HPDE6-E6E7 (cell line): ENCODE results near the gene PAX4.
A peak's percentile ranks its signal among the peaks of the same experiment; 100 is the strongest.

Experiments
- DNase-seq: peaks from one replicate; pipeline ENCODE4 v3.0.0; 2011; ENCODE audit warnings: missing footprints; ENCODE audit errors: extremely low spot score

Gene PAX4, protein sequence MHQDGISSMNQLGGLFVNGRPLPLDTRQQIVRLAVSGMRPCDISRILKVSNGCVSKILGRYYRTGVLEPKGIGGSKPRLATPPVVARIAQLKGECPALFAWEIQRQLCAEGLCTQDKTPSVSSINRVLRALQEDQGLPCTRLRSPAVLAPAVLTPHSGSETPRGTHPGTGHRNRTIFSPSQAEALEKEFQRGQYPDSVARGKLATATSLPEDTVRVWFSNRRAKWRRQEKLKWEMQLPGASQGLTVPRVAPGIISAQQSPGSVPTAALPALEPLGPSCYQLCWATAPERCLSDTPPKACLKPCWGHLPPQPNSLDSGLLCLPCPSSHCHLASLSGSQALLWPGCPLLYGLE

DNA sequence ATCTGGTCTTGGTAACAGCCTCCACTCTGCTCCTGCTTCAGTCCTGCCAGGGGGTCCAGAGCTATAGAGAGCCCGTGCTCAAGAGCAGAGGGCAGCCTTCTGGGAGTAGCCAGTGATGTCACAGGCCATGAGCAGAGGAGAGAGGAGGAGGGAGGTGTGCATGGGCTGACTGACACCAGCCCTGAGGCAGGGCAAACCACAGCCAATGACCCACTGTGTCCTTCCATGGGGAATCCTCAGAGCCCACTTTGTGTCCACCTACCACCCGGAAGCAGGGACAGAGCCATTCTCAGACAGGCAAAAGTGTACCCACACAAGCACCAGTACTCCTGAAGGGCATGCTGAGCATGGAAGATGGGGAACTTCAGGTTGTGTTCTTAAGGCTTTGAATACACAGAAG is at the start of gene PAX4:
TSS of gene PAX4 (minus strand) at position 101 of the 400 bp plus-strand sequence. CDS start 2,214 bp downstream, outside the sequence.
- no peak for DNase-seq

DNA sequence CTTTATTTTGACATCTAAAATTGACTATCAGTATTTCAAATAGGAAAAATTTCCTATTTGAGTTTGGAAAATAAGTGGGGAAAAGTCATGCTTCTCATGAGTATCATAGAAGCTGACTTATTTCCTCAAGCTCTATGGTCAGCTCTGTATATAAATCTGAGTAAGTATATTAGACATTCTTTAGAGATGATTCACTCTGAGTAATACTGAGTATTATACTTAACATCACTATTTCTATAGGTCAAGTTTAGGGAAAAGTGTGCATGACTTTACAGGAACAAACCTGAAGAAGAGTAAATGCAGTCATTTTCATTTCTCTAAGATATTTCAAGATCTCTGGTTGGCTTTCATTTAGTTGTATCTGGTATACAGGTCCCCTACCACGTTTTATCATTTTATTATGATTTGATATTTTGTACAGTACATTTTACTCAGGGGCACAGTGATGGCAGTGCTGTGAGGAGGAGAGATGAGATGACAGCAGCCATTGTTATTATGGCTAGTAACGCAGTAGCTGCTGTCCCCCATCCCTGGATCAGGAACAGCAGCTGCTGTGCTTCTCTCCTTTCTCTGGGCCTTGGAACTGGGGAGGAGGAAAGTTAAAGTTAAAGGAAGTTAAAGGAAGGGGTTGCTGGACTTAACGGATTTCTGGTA is 49.2 kb upstream of the PAX4 start:
- peak; percentile 63 for DNase-seq

DNA sequence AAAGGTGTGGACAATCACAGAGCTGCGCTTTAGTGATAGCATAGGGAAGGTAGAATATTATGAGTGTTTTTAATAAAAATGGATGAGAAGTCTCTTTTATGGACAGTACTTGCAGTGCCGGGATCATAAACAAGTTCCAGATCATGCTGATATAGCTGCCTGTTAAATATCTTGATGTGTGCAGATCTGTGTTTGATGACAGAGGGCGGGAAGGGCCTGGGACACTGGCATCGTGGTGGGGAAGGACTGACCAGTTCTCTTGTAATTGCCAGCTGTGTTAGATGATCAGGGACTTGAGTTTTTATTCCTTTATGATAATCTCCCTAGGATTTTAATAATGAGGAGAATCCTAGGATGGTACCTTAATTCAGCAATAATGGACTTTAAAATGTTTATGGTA is 48.7 kb upstream of the PAX4 start:
- DNase-seq = no peak

DNA sequence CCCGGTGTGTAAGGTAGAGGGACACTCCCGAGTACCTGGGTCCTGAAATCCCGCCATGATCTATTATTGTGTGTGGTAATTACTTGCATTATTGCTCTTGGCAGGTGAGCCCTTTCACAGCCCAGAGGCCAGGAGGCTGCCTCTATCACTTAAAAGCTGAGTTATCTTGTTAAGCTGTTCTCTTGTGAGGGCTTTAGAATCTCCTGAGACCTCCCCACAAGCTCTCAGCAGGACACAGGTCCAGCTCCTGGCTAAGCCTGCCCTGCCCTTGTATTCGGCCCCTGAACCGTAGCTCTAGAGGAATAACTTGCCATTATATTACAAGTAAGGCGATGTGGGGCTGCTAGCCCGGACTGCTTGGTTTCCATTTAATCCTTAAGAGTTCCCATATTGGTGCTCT is 48.0 kb upstream of the PAX4 start:
- no peak for DNase-seq

DNA sequence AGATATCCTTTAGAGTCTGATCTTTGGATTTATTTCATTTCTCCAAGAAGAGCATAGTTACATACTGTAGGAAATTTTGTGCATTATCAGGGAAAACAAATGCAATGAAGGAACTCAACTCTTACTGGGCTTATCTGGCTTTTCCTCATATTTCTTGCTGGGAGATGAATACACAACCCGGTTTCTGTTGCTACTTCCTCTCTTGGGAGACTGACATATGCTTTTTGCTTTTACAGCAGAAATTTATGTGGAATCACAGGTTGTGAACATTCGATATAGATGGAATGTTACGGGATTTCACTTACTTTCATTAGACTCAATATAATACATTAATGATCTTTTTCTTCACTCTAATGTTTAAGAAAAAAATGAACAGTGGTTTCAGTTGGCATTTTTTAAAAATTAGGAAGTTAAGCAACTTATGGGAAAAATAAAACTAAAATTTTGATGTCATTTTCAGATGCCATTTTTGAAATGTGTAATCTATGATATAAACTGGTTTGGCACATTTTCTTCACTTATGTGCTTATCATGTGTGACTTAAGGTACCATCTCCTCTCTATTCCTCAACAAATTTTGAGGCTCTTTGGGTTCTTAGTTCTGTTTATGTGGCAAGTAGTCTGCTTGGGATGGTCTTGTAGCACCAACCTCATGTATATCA is 41.2 kb upstream of the PAX4 start:
- no peak for DNase-seq

DNA sequence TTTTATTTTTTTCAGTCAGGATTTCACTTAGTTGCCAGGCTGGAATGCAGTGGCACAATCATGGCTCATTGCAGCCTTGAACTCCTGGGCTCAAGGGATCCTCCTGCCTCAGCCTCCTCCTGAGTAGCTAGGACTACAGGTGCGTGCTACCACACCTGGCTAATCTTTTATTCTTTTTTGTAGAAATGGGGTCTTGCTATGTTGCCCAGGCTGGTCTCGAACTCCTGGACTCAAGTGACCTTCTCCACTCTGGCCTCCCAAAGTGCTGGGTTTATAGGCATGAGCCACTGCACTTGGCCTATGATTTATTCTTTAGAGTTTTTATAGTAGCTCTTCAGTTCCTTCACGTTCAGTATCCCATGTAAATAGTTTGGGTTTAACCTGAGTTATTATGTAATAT is 39.6 kb upstream of the PAX4 start:
- no peak for DNase-seq

DNA sequence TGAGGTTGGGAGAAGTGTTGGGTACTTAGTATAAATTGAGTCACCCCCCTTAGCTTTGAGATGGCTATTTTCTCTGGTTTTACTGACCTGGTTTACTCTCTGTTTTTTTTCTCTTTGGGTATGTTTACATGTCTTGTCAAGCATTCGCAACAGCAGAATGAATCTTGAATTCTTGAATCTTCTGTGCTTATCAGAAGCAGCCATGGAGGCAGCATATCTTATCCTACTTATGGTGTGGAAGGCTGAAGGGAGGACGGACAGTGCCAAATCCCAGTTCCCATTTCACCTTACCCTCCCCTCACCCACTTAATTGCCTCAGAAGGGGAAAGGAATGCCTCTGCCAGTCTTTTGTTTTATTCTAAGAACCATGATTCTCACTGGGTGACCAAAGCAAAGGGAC is 37.8 kb upstream of the PAX4 start:
- no peak for DNase-seq

DNA sequence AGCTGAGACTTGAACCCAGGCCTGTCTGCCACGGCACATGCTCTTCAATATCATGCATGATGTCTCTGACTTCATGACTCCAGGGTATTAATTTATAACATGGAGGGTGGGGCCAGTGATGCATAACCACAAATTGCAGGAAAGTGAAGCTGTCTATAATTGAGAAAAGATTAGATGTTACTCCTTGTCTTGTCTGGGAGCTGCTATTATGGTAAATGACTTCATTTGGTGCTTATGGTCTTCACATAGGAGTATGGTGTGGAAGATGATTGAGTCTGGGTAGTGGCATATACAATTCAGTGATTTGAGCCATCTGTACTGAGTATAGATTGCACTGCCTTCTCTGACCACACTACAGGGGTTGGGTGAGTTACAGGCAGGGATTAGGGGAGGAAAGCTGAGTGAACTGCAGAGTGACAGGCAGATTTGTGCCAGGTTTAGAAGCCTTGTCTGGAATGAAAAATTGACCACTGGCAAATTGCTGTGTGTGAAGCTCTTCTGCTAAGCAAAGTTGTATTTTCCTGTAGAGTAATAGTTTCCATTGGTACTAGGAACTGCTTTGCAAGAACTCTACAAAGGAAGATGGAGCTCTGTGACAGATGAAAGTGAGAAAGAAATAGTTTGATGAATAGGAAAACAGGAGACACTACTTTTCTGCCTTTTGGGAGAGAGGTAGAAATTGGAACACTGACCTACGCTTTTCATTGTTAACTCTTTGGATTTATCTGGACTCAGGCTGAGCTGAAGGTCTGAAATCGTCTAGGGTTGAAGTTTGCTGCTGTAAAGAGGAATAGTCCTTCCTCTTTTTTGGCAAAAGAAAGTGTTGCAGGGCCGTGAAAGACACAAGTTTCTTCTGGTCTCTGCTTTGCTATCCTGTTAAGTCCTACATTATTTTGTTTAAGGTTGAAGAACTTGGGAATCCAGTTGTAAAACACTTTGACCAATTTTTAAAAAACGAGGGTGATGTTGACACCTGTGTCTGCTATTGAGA is 36.8 kb upstream of the PAX4 start:
- no peak for DNase-seq

DNA sequence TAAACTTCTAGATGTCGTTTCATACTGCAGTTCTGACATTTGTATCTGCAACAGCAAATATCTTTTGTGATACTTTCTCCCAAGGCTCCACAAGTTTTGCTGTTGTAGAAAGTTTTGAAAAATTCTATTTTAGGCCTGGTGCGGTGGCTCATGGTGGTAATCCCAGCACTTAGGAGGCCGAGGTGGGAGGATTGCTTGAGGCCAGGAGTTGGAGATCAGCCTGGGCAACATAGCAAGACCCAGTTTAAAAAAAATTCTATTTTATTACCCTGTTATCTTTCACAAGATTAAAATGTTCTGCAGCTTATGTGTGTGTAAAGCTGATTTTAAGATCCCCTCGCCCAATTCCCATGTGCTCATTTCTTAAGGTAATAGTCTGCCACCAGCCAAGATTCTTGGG is 35.5 kb upstream of the PAX4 start:
- no peak for DNase-seq

DNA sequence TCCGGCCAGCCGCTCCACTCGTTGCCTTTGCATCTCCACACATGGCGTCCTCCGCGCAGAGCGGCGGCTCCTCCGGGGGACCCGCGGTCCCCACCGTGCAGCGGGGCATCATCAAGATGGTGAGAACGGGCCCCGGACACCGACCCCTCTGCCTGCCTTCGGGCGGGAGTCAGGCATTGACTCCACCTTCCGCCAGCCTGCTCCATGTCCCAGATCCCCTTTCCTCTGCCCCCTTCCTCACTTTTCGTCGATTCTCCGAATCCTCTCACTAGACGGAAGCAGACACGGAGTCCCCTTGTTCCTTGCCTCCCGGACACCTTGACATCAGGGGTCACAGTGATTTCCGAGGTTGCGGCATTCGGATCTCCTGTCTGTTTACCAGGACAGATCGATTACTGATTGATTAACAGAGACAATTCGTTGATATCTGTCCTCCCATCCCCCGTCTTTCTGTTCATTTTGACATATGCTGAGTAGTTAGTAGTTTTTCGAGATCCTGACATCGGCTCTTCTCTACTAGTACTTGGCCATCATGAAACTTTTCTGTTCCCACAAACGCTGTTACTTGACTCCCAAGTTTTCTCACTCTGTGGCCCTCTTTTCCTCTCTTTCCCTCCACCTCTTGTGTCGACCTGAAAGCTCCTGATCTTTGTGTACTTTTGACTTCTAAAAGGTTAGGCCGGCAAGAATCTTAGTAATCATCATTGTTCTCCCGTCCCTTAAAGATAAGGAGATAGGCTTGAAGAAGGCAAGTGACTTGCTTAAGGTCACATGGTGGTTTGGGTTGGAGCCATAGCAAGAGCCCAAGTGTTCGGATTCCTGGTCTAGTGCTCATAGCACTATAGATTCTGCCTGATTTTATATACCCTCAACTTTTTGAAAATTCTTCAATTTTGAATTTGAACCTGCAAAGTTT is 34.6 kb upstream of the PAX4 start:
- DNase-seq = no peak

DNA sequence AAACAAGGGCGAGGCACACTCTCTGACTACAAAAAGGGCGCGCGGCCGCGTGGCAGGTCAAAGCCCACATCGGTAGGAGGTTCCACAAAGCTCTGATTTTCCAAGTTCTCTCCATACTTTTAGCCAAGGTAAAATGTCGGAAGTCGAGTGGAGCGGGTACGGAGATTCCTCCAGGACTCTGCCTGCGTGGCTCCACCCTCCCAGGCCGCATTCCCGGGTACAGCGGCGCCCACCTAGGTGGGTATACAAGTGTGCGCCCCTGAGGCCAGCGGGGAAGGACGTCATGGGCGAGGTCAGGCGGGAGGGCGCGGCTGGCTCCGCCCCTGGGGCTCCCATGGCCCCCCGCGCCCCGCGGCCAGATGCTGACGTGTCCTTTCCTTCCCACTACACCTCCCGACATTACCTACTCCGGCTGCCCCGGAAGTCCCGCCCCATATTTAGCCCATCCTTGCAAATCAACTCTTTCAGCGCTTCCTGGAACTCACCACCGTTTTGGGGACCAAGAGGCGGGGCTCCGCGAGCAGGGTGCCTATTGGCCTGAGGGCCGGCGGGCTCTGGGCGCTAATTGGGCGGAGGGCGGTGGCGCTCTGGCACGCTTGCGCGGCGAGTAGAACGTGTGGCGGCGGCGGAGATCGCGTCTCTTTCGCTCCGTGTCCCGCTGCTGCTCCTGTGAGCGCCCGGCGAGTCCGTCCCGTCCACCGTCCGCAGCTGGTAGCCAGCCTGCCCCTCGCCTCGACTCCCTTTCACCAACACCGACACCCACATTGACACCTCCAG is 33.8 kb upstream of the PAX4 start, which contains the start of gene SND1:
TSS of gene SND1 (plus strand) at position 639 of the 777 bp plus-strand sequence. CDS start 180 bp downstream, outside the sequence.
- DNase-seq = peak; percentile 99

DNA sequence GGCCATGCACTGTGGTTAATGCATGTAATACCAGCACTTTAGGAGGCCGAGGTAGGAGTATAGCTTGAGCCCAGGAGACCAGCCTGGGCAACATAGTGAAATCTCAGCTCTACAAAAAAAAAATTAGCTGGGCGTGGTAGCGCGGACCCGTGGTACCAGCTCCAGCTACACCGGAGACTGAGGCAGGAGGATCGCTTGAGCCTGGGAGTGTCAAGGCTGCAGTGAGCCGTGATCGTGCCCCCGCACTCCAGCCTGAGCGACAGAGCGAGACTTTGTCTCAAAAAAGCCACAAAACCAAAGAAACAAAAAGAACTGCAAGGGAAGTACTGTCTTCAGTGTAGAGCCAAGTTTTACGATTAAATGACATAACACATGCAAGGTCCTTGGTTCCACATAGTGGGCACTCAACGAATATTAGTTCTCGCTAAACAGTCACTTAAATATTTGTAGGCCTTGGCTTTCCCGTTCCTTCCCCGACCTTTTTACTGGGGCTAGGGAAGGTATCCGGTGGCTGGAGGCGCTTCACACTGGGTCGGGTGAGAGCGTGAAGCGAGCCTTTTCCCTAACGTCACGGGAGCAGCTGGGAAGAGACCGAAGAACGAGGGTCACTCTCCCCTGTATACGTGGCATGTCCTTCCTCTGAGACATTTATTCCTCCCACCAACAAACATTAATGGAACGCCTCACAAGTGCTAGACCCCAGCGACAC is 33.1 kb upstream of the PAX4 start:
- DNase-seq = peak; percentile 20

DNA sequence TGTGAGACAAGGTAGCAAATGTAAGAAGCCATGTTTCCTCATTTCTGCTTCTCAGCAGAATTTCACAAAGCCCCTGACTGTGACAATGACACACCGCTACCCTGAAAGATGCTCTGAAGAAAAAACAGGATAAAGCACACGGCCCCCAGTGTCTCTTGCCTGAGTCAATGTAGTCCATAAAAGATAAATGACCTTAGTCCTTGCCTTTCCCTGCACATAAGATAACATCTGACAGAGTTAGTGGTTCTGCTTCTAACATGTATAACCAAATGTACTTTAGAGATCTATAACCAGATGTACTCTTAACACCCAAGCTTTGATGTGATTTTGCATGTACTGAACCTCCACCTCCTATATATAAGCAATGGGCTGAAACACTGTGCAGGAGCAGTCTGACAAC is 31.0 kb upstream of the PAX4 start:
- no peak for DNase-seq

DNA sequence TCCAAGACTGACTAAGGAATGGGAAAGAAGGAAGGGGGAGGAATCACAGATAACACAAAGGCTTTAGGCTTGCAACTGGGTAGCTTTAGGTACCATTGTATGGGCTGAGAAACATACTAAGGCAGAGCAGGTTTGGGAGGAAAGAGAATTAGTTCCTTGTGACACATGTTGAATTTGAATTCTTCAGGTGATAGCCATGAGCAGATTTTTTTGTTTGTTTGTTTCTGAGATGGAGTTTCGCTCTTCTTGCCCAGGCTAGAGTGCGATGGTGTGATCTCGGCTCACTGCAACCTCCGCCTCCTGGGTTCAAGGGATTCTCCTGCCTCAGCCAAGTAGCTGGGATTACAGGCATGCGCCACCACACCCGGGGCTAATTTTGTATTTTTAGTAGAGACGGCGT is 29.7 kb upstream of the PAX4 start:
- DNase-seq = no peak

DNA sequence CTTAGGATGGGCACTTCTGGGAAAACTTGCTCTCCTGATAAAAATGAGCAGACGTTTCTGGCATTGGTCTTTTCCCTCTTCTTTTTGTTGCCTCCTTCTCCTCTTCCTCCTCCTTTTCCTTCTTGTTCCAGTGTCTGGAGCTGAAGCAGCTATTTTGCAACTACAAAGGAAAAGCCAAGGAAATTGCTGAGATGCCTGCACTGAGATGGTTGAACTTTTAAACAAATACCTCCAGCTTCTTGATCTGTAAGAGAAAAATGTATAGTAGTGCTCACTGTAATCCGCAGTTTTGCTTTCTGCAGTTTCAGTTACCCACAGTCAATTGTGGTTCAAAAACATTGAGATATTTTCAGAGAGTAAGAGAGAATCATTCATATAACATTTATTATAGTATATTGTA is 26.5 kb upstream of the PAX4 start:
- DNase-seq = no peak

DNA sequence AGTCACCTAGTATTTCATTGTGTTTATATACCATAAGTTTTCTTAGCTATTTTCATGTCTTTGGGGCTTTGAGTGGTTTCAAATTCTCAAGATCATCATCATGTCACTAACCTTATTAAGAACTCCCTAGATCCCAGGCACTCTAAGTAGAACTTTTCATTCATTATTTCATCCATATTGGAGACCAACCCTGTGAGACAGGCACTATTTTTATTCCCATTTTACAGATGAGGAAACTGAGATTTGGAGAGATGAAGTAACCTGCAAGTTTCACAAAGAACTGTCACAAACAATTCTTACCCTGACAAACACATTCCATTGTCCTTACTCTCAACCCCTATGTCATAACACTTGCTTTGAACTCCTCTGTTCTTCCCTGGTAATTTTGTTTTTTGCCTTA is 20.3 kb upstream of the PAX4 start:
- DNase-seq = no peak

DNA sequence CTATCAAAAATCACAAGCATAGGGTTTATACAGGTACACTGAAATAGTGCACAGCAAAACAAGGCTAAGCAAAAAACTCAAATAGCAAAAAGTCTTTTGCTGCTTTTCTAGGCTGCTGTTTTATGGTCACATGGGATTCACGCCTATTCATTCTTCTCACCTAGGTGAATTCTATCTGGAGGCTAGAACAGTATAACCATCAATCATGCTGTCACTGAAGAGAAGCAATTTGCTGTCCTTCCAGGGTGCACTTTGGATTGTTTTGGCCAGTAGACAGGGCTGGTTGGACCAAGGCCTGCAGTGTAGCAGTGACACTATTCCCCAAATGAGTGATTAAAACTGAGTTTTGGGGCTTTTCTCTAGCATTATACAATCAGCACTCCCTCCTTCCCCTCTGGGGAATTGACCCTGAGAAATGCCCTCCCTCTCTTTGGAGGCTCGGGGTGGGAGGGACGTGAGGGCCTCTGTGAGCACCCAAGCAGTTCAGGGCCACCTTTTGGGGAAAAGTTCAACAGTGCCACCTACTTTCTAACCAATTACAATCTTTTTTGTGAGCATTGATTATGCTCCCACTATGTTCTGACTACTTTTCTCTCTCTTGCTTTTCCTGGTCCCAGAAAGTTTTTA is 17.8 kb upstream of the PAX4 start:
- DNase-seq = no peak

DNA sequence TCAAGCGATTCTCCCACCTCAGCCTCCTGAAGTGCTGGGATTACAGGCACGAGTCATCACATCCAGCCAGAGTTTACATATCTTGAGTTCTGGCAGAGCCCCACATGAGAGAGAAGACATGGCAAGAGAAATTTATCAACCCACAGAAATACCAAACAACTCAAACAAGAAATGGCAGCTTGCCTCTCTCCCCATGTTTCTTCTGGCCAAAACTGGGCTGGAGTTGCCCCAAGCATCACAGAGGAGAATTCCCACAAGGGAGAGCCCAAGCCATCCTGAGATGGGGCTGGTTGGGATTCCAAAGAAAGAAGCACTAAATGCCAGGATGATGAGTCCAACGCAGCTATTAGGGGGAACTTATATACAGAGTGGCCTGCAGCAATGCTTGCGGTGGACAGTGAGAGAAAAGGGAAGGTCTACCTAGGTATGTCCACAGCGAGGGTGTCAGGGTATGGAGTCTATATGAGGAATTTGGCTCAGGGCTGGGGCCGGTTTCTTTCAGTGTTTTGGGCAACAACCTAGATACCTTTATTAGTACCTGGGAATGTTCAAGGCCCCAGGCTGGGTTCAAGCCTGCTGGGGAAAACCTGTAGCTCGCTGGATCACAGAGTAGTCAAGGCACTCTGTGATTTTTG is 14.5 kb upstream of the PAX4 start:
- no peak for DNase-seq
